ENCODE data around the gene C11orf91. TPM values are rescaled to one million over a fixed set of nuclear protein-coding genes. Genes with fewer than 3 reads are reported as not detected.

Gene C11orf91
- total RNA-seq, 1 experiment from 2014 or later, result 1.3 TPM

GRCh38 chr11:33690290-33691065, 10.1 kb downstream of the C11orf91 start:
- H3K27ac ChIP-seq (ENCODE audit: low read length), result peak overlapping the region; percentile 94
- H3K27me3 ChIP-seq (ENCODE audit: control insufficient read depth, insufficient read depth, low read length), result no peaks in the 10 kb centered on the region
- H3K4me3 ChIP-seq (ENCODE audit: low read depth in 2 of 2, low read length in 2 of 2), result no peak overlapping the region; a peak in 1 of 4 replicates
- ChIA-PET CTCF (interaction anchor here (2.9 kb wide), 1 partner anchor 52 kb away, joined by 12 read pairs; no protein-coding TSS in a partner anchor), POLR2A (interaction anchor here (0.5 to 2.1 kb wide), 3 partner anchors 10 to 47 kb away, joined by 5 to 12 read pairs (median 9); partner anchors contain the start of gene C11orf91)
- no TSS peak for BruUV-seq (replicated peaks)
- H3K9me3 ChIP-seq (ENCODE audit: control insufficient read depth, insufficient read depth, low read depth, low read length), result peaks cover 12% of the 10 kb centered on the region; the same call in 1 of the 2 replicates
- TF ChIP-seq CTCF (IDR thresholded peaks at IDR 0.05) (no peak), POLR2AphosphoS5 (IDR thresholded peaks at IDR 0.05; ENCODE audit: low read depth, low read length) (peak; percentile 24; the same call in 1 of the 2 replicates)
- H3K4me1 ChIP-seq (ENCODE audit: control insufficient read depth, insufficient read depth, low read length), result peaks cover 72% of the 10 kb centered on the region
- intact Hi-C loops (cut with micrococcal nuclease; ENCODE audit: unreplicated experiment), result no loop called here
- DNase-seq (ENCODE audit: low read depth, low spot score), result peak; percentile 96
- H3K36me3 ChIP-seq (ENCODE audit: control insufficient read depth, insufficient read depth, low read length), result no peaks in the 10 kb centered on the region
- peak; percentile 83 for ATAC-seq
- in situ Hi-C loops (cut with HindIII; ENCODE audit: low pct_unique_long_range_greater_than_20kb, low sequenced_read_pairs), result no loop called here

DNA sequence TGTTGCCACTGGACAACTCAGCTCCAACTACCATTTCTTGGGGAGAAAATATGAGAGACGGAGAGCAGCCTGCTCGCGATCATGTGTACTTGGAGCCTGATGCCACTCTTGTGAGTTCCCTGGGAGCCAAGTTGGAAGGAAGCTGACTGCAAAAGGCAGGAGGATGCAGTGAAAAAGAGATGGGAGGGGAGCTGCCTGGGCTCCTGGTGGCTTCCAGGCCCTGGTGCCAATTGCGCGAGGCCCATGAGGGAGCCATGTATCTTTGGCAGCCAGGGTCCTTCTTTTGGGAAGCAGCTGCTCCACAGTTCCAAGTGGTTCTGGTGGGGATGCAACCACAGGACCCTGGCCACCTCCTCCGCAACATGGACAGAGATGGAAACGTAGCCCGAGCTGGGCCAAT, 11.1 kb downstream of the C11orf91 start:
- Histone ChIP-seq H3K27ac (ENCODE audit: low read length) (peak overlapping the region; percentile 94), H3K4me3 (ENCODE audit: low read depth in 2 of 2, low read length in 2 of 2) (no peak overlapping the region), H3K27me3 (ENCODE audit: control insufficient read depth, insufficient read depth, low read length) (no peaks in the 10 kb centered on the region), H3K4me1 (ENCODE audit: control insufficient read depth, insufficient read depth, low read length) (peaks cover 62% of the 10 kb centered on the region), H3K36me3 (ENCODE audit: control insufficient read depth, insufficient read depth, low read length) (no peaks in the 10 kb centered on the region), H3K9me3 (ENCODE audit: control insufficient read depth, insufficient read depth, low read depth, low read length) (peaks cover 12% of the 10 kb centered on the region; the same call in 1 of the 2 replicates)
- ChIA-PET POLR2A (no interaction called here), CTCF (interaction anchor here (1.0 to 1.3 kb wide), 2 partner anchors 53 to 524 kb away, joined by 3 to 10 read pairs; no protein-coding TSS in a partner anchor)
- no peak for DNase-seq (ENCODE audit: low read depth, low spot score)
- intact Hi-C loops (cut with micrococcal nuclease; ENCODE audit: unreplicated experiment) (loop anchor here (10.0 kb wide), 1 partner anchor 135 kb away; no protein-coding TSS in a partner anchor), in situ Hi-C loops (cut with HindIII; ENCODE audit: low pct_unique_long_range_greater_than_20kb, low sequenced_read_pairs) (no loop called here)
- TF ChIP-seq POLR2AphosphoS5 (IDR thresholded peaks at IDR 0.05; ENCODE audit: low read depth, low read length), result no peak
- no peak for TF ChIP-seq CTCF (IDR thresholded peaks at IDR 0.05)
- no peak for TF ChIP-seq SIN3A (IDR thresholded peaks at IDR 0.05; ENCODE audit: borderline replicate concordance, insufficient read depth, low read depth, low read length)
- no peak for TF ChIP-seq TCF7L2 (IDR thresholded peaks at IDR 0.05; ENCODE audit: low read depth, low read length)
- TF ChIP-seq, protein P1, sequence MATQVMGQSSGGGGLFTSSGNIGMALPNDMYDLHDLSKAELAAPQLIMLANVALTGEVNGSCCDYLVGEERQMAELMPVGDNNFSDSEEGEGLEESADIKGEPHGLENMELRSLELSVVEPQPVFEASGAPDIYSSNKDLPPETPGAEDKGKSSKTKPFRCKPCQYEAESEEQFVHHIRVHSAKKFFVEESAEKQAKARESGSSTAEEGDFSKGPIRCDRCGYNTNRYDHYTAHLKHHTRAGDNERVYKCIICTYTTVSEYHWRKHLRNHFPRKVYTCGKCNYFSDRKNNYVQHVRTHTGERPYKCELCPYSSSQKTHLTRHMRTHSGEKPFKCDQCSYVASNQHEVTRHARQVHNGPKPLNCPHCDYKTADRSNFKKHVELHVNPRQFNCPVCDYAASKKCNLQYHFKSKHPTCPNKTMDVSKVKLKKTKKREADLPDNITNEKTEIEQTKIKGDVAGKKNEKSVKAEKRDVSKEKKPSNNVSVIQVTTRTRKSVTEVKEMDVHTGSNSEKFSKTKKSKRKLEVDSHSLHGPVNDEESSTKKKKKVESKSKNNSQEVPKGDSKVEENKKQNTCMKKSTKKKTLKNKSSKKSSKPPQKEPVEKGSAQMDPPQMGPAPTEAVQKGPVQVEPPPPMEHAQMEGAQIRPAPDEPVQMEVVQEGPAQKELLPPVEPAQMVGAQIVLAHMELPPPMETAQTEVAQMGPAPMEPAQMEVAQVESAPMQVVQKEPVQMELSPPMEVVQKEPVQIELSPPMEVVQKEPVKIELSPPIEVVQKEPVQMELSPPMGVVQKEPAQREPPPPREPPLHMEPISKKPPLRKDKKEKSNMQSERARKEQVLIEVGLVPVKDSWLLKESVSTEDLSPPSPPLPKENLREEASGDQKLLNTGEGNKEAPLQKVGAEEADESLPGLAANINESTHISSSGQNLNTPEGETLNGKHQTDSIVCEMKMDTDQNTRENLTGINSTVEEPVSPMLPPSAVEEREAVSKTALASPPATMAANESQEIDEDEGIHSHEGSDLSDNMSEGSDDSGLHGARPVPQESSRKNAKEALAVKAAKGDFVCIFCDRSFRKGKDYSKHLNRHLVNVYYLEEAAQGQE (IDR thresholded peaks at IDR 0.05; ENCODE audit: insufficient read depth in 1 of 2, low read depth in 2 of 2, low read length in 1 of 2), result no peak
- ATAC-seq, result no peak
- no TSS peak for BruUV-seq (replicated peaks)
